SU-DHL-6 (cell line): Measurements from ENCODE around the gene TMEM242.

Experiments used
- H2AFZ ChIP-seq: fragments of 200-600 bp; sonication (generic); 2 replicates; pipeline ENCODE4 v1.6.1; 2014; ENCODE audit warnings: low read depth, mild to moderate bottlenecking, moderate library complexity, mixed read lengths, antibody characterized with exemption, low read length; ENCODE audit not compliant: severe bottlenecking
- H3F3A ChIP-seq: fragments of 200-600 bp; shearing (Covaris generic); 2 replicates; pipeline ENCODE4 v1.6.0; 2016; ENCODE audit warnings: antibody characterized with exemption, mild to moderate bottlenecking; ENCODE audit not compliant: insufficient read depth
- H3K27ac ChIP-seq: fragments of 200-600 bp; sonication (generic); 2 replicates; pipeline ENCODE4 v1.5.1; 2016; ENCODE audit warnings: low read depth, mild to moderate bottlenecking, low read length, moderate library complexity, mixed read lengths
- H3K27me3 ChIP-seq: fragments of 200-600 bp; sonication (generic), shearing (Covaris generic); 2 replicates; pipeline ENCODE4 v1.6.0; 2014; ENCODE audit warnings: mild to moderate bottlenecking, low read length
- H3K36me3 ChIP-seq: fragments of 200-600 bp; sonication (generic); 2 replicates; pipeline ENCODE4 v1.6.1; 2014; ENCODE audit warnings: mild to moderate bottlenecking, low read length, mixed read lengths
- H3K4me2 ChIP-seq: fragments of 300-600, 200-600 bp; shearing (Covaris generic), sonication (generic); 2 replicates; pipeline ENCODE4 v1.6.0; 2014; ENCODE audit warnings: low read length, low read depth, mild to moderate bottlenecking; ENCODE audit not compliant: poor library complexity, severe bottlenecking
- H3K4me3 ChIP-seq: fragments of 200-600 bp; sonication (generic); 2 replicates; pipeline ENCODE4 v1.5.1; 2014; ENCODE audit warnings: antibody characterized with exemption, low read length, mild to moderate bottlenecking, mixed read lengths; ENCODE audit not compliant: insufficient read depth, poor library complexity, severe bottlenecking
- H3K79me2 ChIP-seq: fragments of 200-600 bp; sonication (generic); 2 replicates; pipeline ENCODE4 v1.6.1; 2014; ENCODE audit warnings: mild to moderate bottlenecking, low read length, moderate library complexity; ENCODE audit not compliant: insufficient read depth
- H3K9ac ChIP-seq: fragments of 200-600 bp; sonication (generic); 2 replicates; pipeline ENCODE4 v1.7.0; 2014; ENCODE audit warnings: mild to moderate bottlenecking, low read length
- H3K9me2 ChIP-seq: fragments of 200-600 bp; sonication (generic); replicated peaks from 2 replicates; pipeline ENCODE4 v1.6.1; 2014; ENCODE audit warnings: low read length; ENCODE audit not compliant: insufficient read depth
- H3K9me3 ChIP-seq: fragments of 200-600 bp; sonication (generic); 2 replicates; pipeline ENCODE4 v1.6.1; 2014; ENCODE audit warnings: low read length, mixed read lengths; ENCODE audit not compliant: insufficient read depth
- H4K20me1 ChIP-seq: fragments of 200-600 bp; sonication (generic); 2 replicates; pipeline ENCODE4 v1.6.1; 2014; ENCODE audit warnings: low read depth, mild to moderate bottlenecking, antibody characterized with exemption, low read length, moderate library complexity, mixed read lengths
- CTCF ChIP-seq: fragments of 200-600 bp; sonication (generic); IDR thresholded peaks from one replicate; pipeline ENCODE4 v1.5.1; 2017; ENCODE audit warnings: antibody characterized with exemption, mild to moderate bottlenecking, low read length, moderate library complexity; ENCODE audit not compliant: insufficient read depth, poor library complexity, severe bottlenecking
- EZH2phosphoT487 ChIP-seq: fragments of 200-600 bp; sonication (generic), shearing (Covaris generic); conservative IDR thresholded peaks from 2 replicates; pipeline ENCODE4 v1.6.1; 2018; ENCODE audit warnings: mild to moderate bottlenecking, antibody characterized with exemption, low read length, moderate library complexity, mixed read lengths

Gene TMEM242

GRCh38 chr6:157323255-157323965 is at the start of gene TMEM242:
TMEM242 (minus strand) TSS chr6:157323519; CDS start chr6:157323499, 20 bp downstream.
- no peaks in the 10 kb centered on the region for H4K20me1 ChIP-seq
- no peaks in the 10 kb centered on the region for H3K79me2 ChIP-seq
- H2AFZ ChIP-seq = peak within 1 kb of the TSS; percentile 95
- no peaks in the 10 kb centered on the region; the same call in 1 of the 2 replicates for H3K36me3 ChIP-seq
- no peaks in the 10 kb centered on the region for H3K9me2 ChIP-seq
- H3K9me3 ChIP-seq = no peaks in the 10 kb centered on the region
- H3K4me3 ChIP-seq = peak within 1 kb of the TSS; percentile 93
- no peak for TF ChIP-seq EZH2phosphoT487
- TF ChIP-seq CTCF = no peak
- H3K9ac ChIP-seq = peak within 1 kb of the TSS; percentile 76
- H3K27ac ChIP-seq = no peak within 1 kb of the TSS
- H3K4me2 ChIP-seq = peak within 1 kb of the TSS; percentile 66
- H3K27me3 ChIP-seq = no peaks in the 10 kb centered on the region
- H3F3A ChIP-seq = no peaks in the 10 kb centered on the region

GRCh38 chr6:157372501-157373280 is 49.4 kb upstream of the TMEM242 start:
- H4K20me1 ChIP-seq = no peaks in the 10 kb centered on the region
- H2AFZ ChIP-seq = no peak overlapping the region
- no peaks in the 10 kb centered on the region for H3K9me2 ChIP-seq
- H3K9me3 ChIP-seq = no peaks in the 10 kb centered on the region
- H3K79me2 ChIP-seq = no peaks in the 10 kb centered on the region
- H3F3A ChIP-seq = no peaks in the 10 kb centered on the region
- H3K27me3 ChIP-seq = no peaks in the 10 kb centered on the region
- H3K4me3 ChIP-seq = no peak overlapping the region
- no peak overlapping the region for H3K27ac ChIP-seq
- no peaks in the 10 kb centered on the region for H3K36me3 ChIP-seq
- no peak overlapping the region for H3K9ac ChIP-seq
- TF ChIP-seq CTCF (no peak), EZH2phosphoT487 (no peak)
- no peak overlapping the region for H3K4me2 ChIP-seq

- no peak for TF ChIP-seq EZH2phosphoT487
- TF ChIP-seq CTCF = no peak
- H3K9me2 ChIP-seq = no peaks in the 10 kb centered on the region
- no peaks in the 10 kb centered on the region for H3F3A ChIP-seq
- no peak overlapping the region for H3K4me2 ChIP-seq
- no peak overlapping the region for H3K9ac ChIP-seq
- H3K79me2 ChIP-seq = no peaks in the 10 kb centered on the region
- H2AFZ ChIP-seq = no peak overlapping the region
- no peaks in the 10 kb centered on the region for H4K20me1 ChIP-seq
- H3K9me3 ChIP-seq = no peaks in the 10 kb centered on the region
- no peak overlapping the region for H3K4me3 ChIP-seq
- no peaks in the 10 kb centered on the region for H3K27me3 ChIP-seq
- no peaks in the 10 kb centered on the region for H3K36me3 ChIP-seq
- H3K27ac ChIP-seq = no peak overlapping the region
Measured at GRCh38 chr6:157370755-157371154, 47.4 kb upstream of the TMEM242 start.
